Lung (tissue), 12 donors: ENCODE data around the gene SPTSSA. TPM values are rescaled to one million over a fixed set of nuclear protein-coding genes. Genes with fewer than 3 reads are reported as not detected.

Experiments
- ATAC-seq: fragments of 200-7000 bp; cut with Tn5 transposase; one replicate; pipeline ENCODE4 v1.9.1; 2020; ENCODE audit warnings: moderate number of reproducible peaks; ENCODE audit not compliant: insufficient read depth, low FRiP score
- DNase-seq, 3 donors: peaks; one replicate each; pipeline ENCODE4 v3.0.0-alpha.2; 2013 to 2017
- H3K27ac ChIP-seq, 2 donors: one replicate each; pipeline ENCODE4 v1.5.1; 2013; ENCODE audit warnings: mild to moderate bottlenecking in 2 of 2, moderate library complexity in 2 of 2, control low read depth in 1 of 2, inconsistent platforms in 1 of 2, low read depth in 1 of 2, low read length in 1 of 2
- H3K27me3 ChIP-seq, 3 donors: one replicate each; pipeline ENCODE4 v1.5.1; 2013; ENCODE audit warnings: low read length in 2 of 3; ENCODE audit not compliant: control insufficient read depth in 3 of 3, insufficient read depth in 3 of 3
- H3K36me3 ChIP-seq, 4 donors: one replicate each; pipeline ENCODE4 v1.5.1; 2013; ENCODE audit warnings: low read length in 4 of 4, mild to moderate bottlenecking in 1 of 4, moderate library complexity in 1 of 4; ENCODE audit not compliant: control insufficient read depth in 4 of 4, insufficient read depth in 4 of 4
- H3K4me1 ChIP-seq, 5 donors: one replicate each; pipeline ENCODE4 v1.5.1; 2013; ENCODE audit warnings: low read length in 5 of 5, mild to moderate bottlenecking in 2 of 5, moderate library complexity in 1 of 5; ENCODE audit not compliant: control insufficient read depth in 5 of 5, insufficient read depth in 5 of 5
- H3K4me3 ChIP-seq: one replicate; pipeline ENCODE4 v1.5.1; 2013; ENCODE audit warnings: mild to moderate bottlenecking, control low read depth, moderate library complexity
- H3K9ac ChIP-seq, 2 donors: one replicate each; pipeline ENCODE4 v1.5.1; 2013; ENCODE audit warnings: low read length in 2 of 2, control low read depth in 1 of 2; ENCODE audit not compliant: insufficient read depth in 1 of 2
- H3K9me3 ChIP-seq, 4 donors: one replicate each; pipeline ENCODE4 v1.5.1; 2013; ENCODE audit warnings: low read length in 3 of 4, mild to moderate bottlenecking in 1 of 4, moderate library complexity in 1 of 4; ENCODE audit not compliant: control insufficient read depth in 4 of 4, insufficient read depth in 3 of 4
- WGBS, 2 donors: extraction: QIAGEN DNeasy Blood & Tissue Kit; methylation state at CpG; one replicate each; pipeline ENCODE4 v1.1.7; 2013; 5-methylcytosine and 5-hydroxymethylcytosine counted together
- polyA plus RNA-seq, 2 donors: library from polyadenylated mRNA; stranded (reverse); fragments of 200-250 nt; gene quantifications; one replicate each; pipeline ENCODE4 v1.2.1, GENCODE V29; 2013
- total RNA-seq, 2 donors: library from RNA; depleted of rRNA in 1 of 2; stranded (reverse); fragments of >200 nt in 1 of 2; gene quantifications; one replicate each; pipeline ENCODE4 v1.2.1, GENCODE V29; 2014 to 2021
- TF ChIP-seq, protein P1 (sequence below): IDR thresholded peaks from 2 replicates; pipeline ENCODE4 v1.5.1; 2012; ENCODE audit warnings: mild to moderate bottlenecking; ENCODE audit errors: control extremely low read depth, extremely low read depth
- donor health status: control.
- donor health status: control.
- donor health status: Bipolar disorder and iron deficiency.
- donor health status: healthy.
- donor health status: DM: yes; HTN: yes; CAD: no.

SPTSSA gene
- total and polyA plus RNA-seq, 4 donors = 51.8 to 92.5 (median 78.0) TPM

DNA sequence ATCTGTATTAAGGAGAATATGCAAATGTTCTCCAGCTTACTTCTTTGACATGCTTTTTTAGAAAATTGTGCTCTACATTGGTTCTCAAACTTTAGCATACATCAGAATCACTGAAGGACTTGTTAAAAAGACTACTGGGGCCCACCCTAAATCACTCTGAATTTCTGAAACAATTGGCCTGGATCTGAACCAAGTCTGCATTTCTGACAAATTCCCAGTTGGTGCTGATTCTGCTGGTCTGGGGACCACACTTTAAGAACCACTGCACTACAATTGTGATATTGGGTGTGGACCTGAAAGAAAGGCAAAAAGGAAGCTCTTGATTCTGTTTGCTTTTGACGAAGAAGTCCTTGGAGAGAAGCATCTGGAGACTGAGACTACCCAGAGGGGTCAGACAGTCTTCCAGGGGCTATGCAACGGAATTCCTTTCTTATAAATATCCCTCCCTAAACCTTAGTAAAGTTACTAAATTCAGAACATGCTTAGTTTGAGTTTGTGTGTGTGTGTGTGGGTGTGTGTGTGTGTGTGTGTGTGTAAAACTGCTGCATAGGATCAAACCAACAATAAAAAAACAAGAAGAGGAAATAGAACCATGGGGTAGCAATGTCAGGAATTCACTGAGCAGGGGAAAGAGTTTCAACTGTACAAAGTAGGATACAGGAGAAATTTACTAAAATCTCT lies 40.6 kb upstream of the SPTSSA start:
- 65 to 66% methylated on average over 2 of the region's 2 CpGs for WGBS, 2 donors
- H3K4me1 ChIP-seq = peaks cover 0 to 5% (median 0%) of the 10 kb centered on the region in 5 donors
- H3K9ac ChIP-seq = no peak overlapping the region
- H3K36me3 ChIP-seq = no peaks in the 10 kb centered on the region
- no peaks in the 10 kb centered on the region for H3K9me3 ChIP-seq
- DNase-seq = no peak
- no peak overlapping the region for H3K4me3 ChIP-seq
- ATAC-seq = no peak
- TF ChIP-seq, protein P1, sequence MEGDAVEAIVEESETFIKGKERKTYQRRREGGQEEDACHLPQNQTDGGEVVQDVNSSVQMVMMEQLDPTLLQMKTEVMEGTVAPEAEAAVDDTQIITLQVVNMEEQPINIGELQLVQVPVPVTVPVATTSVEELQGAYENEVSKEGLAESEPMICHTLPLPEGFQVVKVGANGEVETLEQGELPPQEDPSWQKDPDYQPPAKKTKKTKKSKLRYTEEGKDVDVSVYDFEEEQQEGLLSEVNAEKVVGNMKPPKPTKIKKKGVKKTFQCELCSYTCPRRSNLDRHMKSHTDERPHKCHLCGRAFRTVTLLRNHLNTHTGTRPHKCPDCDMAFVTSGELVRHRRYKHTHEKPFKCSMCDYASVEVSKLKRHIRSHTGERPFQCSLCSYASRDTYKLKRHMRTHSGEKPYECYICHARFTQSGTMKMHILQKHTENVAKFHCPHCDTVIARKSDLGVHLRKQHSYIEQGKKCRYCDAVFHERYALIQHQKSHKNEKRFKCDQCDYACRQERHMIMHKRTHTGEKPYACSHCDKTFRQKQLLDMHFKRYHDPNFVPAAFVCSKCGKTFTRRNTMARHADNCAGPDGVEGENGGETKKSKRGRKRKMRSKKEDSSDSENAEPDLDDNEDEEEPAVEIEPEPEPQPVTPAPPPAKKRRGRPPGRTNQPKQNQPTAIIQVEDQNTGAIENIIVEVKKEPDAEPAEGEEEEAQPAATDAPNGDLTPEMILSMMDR = no peak
- H3K27me3 ChIP-seq = no peaks in the 10 kb centered on the region
- no peak overlapping the region for H3K27ac ChIP-seq

- H3K9me3 ChIP-seq = no peaks in the 10 kb centered on the region
- no peaks in the 10 kb centered on the region for H3K27me3 ChIP-seq
- no peaks in the 10 kb centered on the region for H3K36me3 ChIP-seq
- 81 to 92% methylated on average over 2 of the region's 2 CpGs for WGBS, 2 donors
- TF ChIP-seq, protein P1 = no peak
- DNase-seq (no peak), ATAC-seq (no peak)
- H3K4me3 ChIP-seq = no peak overlapping the region
- no peak overlapping the region for H3K9ac ChIP-seq
- peaks cover 0 to 5% (median 0%) of the 10 kb centered on the region in 5 donors for H3K4me1 ChIP-seq
- H3K27ac ChIP-seq = no peak overlapping the region
These were observed 40.0 kb upstream of the SPTSSA start for GRCh38 chr14:34502001-34502400.

DNA sequence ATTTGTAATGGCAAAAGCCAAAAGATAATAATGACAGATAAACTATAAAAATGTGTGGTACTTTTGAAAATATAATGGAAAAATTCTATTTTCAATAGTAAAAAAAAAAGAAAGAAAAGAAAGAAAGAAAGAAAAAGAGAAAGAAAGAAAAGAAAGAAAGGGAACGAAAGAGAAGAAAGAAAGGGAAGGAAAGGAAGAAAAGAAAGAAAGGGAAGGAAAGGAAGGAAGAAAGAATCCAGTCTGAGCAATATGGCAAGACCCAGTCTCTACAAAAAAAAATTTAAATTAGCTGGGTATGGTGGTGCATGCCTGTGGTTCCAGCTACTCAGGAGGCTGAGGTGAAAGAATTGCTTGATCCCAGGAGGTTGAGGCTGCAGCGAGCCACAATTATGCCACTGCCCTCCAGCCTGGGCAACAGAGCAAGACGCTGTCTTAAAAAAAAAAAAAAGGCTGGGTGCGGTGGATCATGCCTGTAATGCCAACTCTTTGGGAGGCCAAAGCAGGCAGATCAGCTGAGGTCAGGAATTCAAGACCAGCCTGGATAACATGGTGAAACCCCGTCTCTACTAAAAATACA lies 39.1 kb upstream of the SPTSSA start:
- peaks cover 0 to 8% (median 0%) of the 10 kb centered on the region in 5 donors for H3K4me1 ChIP-seq
- TF ChIP-seq, protein P1 = no peak
- ATAC-seq (no peak), DNase-seq (no peak)
- 90 to 97% methylated on average over 4 to 5 of the region's 5 CpGs for WGBS, 2 donors
- H3K36me3 ChIP-seq = no peaks in the 10 kb centered on the region
- no peak overlapping the region for H3K4me3 ChIP-seq
- no peak overlapping the region for H3K9ac ChIP-seq
- no peaks in the 10 kb centered on the region for H3K27me3 ChIP-seq
- no peak overlapping the region for H3K27ac ChIP-seq
- H3K9me3 ChIP-seq = no peaks in the 10 kb centered on the region
